Lower lobe of right lung (tissue), 2 donors: ENCODE data around the gene PMF1. TPM values are rescaled to one million over a fixed set of nuclear protein-coding genes. Genes with fewer than 3 reads are reported as not detected.
A peak's percentile ranks its signal among the peaks of the same experiment; 100 is the strongest.

Source experiments
- ATAC-seq, 2 donors: fragments of 200-7000 bp; cut with Tn5 transposase; one replicate each; pipeline ENCODE4 v1.9.1; 2020 to 2022; ENCODE audit warnings: mild to moderate bottlenecking in 2 of 2, moderate library complexity in 2 of 2
- DNase-seq: peaks from one replicate; pipeline ENCODE4 v3.0.0-alpha.2; 2020
- H3K27ac ChIP-seq: fragments of 200-600 bp; one replicate; pipeline ENCODE4 v1.8.0; 2022
- H3K27me3 ChIP-seq: fragments of 200-600 bp; one replicate; pipeline ENCODE4 v1.8.0; 2022; ENCODE audit warnings: low read depth
- H3K36me3 ChIP-seq: fragments of 200-600 bp; one replicate; pipeline ENCODE4 v1.8.0; 2022; ENCODE audit warnings: mild to moderate bottlenecking
- H3K4me1 ChIP-seq: fragments of 200-600 bp; one replicate; pipeline ENCODE4 v1.8.0; 2022
- H3K4me3 ChIP-seq: fragments of 200-600 bp; one replicate; pipeline ENCODE4 v1.8.0; 2022; ENCODE audit warnings: mild to moderate bottlenecking
- H3K9me3 ChIP-seq: fragments of 200-600 bp; one replicate; pipeline ENCODE4 v1.8.0; 2022
- CTCF ChIP-seq: fragments of 200-600 bp; IDR thresholded peaks from one replicate; pipeline ENCODE4 v1.8.0; 2022; ENCODE audit warnings: antibody characterized with exemption, mild to moderate bottlenecking
- intact Hi-C: fragments of 100-400 bp; cut with DNase I; formaldehyde crosslinking; loops from one replicate; pipeline ENCODE4 v1.11.0; 2022
- total RNA-seq: library from RNA; stranded (reverse); fragmentation: NEBNext Ultra II Directional; extraction: Animal tissue kit (Norgen Biotek cat#: 25700); gene quantifications from one replicate; pipeline ENCODE4 v1.2.1, GENCODE V29; 2021
- donor health status: DM: no; HTN: yes; CAD: no; lungs with severe emphysema.

Gene PMF1
- total RNA-seq, 1 donor from 2014 or later = 45.3 TPM

DNA sequence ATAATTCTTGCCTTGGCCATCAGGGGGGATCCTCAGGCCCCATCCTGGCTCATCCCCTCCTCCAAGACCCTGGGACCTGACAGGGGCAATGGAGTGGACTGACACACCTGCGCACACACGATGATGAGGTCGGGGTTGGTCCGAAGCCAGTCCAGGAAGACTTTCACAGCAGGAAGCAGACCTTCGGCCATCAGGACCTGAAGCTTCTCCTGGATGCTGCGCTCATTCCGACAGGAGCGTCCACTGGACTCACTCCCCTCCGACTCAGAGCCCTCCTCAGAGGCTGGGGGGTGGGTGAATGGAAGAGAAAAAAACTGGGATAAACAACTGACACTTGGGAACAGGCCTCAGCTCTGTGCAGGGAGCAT lies 50.5 kb downstream of the PMF1 start:
- DNase-seq (no peak), ATAC-seq (peak in 1 of 2 donors; percentile 8)
- peaks cover 98% of the 10 kb centered on the region for H3K36me3 ChIP-seq
- H3K4me1 ChIP-seq = no peaks in the 10 kb centered on the region
- H3K27ac ChIP-seq = no peak overlapping the region
- H3K9me3 ChIP-seq = no peaks in the 10 kb centered on the region
- H3K4me3 ChIP-seq = no peak overlapping the region
- no peaks in the 10 kb centered on the region for H3K27me3 ChIP-seq
- intact Hi-C loops = no loop called here
- no peak for TF ChIP-seq CTCF

- DNase-seq = no peak
Observed at GRCh38 chr1:156266051-156266450, 53.2 kb downstream of the PMF1 start.

GRCh38 chr1:156268336-156268735 lies 55.5 kb downstream of the PMF1 start:
- H3K9me3 ChIP-seq = no peaks in the 10 kb centered on the region
- H3K4me1 ChIP-seq = no peaks in the 10 kb centered on the region
- intact Hi-C loops = no loop called here
- no peak for DNase-seq
- no peak for ATAC-seq
- no peaks in the 10 kb centered on the region for H3K27me3 ChIP-seq
- peaks cover 98% of the 10 kb centered on the region for H3K36me3 ChIP-seq
- no peak overlapping the region for H3K4me3 ChIP-seq
- TF ChIP-seq CTCF = no peak
- H3K27ac ChIP-seq = no peak overlapping the region

More at GRCh38 chr1:156266051-156266450, 53.2 kb downstream of the PMF1 start:
- intact Hi-C loops = no loop called here
- Histone ChIP-seq H3K4me3 (no peak overlapping the region), H3K27me3 (no peaks in the 10 kb centered on the region), H3K27ac (no peak overlapping the region), H3K36me3 (peaks cover 98% of the 10 kb centered on the region), H3K4me1 (no peaks in the 10 kb centered on the region), H3K9me3 (no peaks in the 10 kb centered on the region)
- no peak for ATAC-seq
- TF ChIP-seq CTCF = no peak

DNA sequence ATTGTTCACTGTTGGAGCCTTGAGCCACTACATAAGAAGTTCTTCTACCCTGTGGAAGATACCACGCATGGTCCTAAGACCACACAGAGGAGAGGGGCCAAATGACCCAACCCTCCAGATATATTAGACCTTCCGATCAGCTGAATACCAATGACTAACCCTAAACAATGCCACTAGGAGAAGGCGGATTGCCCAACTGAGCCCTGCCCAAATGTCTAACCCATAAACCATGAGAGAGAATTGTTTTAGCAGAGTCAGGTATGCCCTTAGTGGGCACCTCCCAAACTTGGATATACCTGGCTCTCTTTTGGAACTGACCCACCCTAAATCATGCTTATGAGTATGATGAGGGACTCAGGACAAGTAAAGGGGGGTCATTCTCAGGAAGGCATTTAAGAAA lies 57.5 kb downstream of the PMF1 start:
- intact Hi-C loops = no loop called here
- Histone ChIP-seq H3K9me3 (no peaks in the 10 kb centered on the region), H3K36me3 (peaks cover 100% of the 10 kb centered on the region), H3K4me3 (no peak overlapping the region), H3K27ac (no peak overlapping the region), H3K27me3 (no peaks in the 10 kb centered on the region), H3K4me1 (no peaks in the 10 kb centered on the region)
- TF ChIP-seq CTCF = no peak
- DNase-seq (no peak), ATAC-seq (no peak)

- peak overlapping the region; percentile 3 for H3K27ac ChIP-seq
- H3K36me3 ChIP-seq = peaks cover 83% of the 10 kb centered on the region
- DNase-seq (no peak), ATAC-seq (no peak)
- H3K4me3 ChIP-seq = no peak overlapping the region
- intact Hi-C loops = no loop called here
- H3K27me3 ChIP-seq = no peaks in the 10 kb centered on the region
- H3K4me1 ChIP-seq = peaks cover 16% of the 10 kb centered on the region
- H3K9me3 ChIP-seq = no peaks in the 10 kb centered on the region
- TF ChIP-seq CTCF = no peak
Observed at GRCh38 chr1:156276532-156276931, 63.7 kb downstream of the PMF1 start.

GRCh38 chr1:156276966-156277381 lies 64.2 kb downstream of the PMF1 start:
- Histone ChIP-seq H3K9me3 (no peaks in the 10 kb centered on the region), H3K4me1 (peaks cover 19% of the 10 kb centered on the region), H3K27ac (peak overlapping the region; percentile 3), H3K36me3 (peaks cover 79% of the 10 kb centered on the region), H3K27me3 (no peaks in the 10 kb centered on the region), H3K4me3 (no peak overlapping the region)
- no peak for TF ChIP-seq CTCF
- intact Hi-C loops = no loop called here
- ATAC-seq = peak; percentile 13 to 23
- no peak for DNase-seq
